OCI-LY3 (cell line): Measurements from ENCODE around the gene LRRFIP2.

ENCODE experiments used
- CTCF ChIP-seq: fragments of 200-600, 300-600 bp; sonication (generic); IDR thresholded peaks from 2 replicates; pipeline ENCODE4 v1.5.1; 2014; ENCODE audit warnings: antibody characterized with exemption, low read length, low read depth
- EZH2phosphoT487 ChIP-seq: fragments of 200-600 bp; shearing (Covaris generic); IDR thresholded peaks from 2 replicates; pipeline ENCODE4 v1.6.1; 2018; ENCODE audit warnings: antibody characterized with exemption, mixed run types, low read depth

- TF ChIP-seq CTCF = no peak
- TF ChIP-seq EZH2phosphoT487 = no peak
These were observed 81.9 kb downstream of the LRRFIP2 start for GRCh38 chr3:37092484-37092883.
